IMR-90 (cell line): ENCODE results near the gene PRKAG2. TPM values are rescaled to one million over a fixed set of nuclear protein-coding genes. Genes with fewer than 3 reads are reported as not detected.

ENCODE experiments used
- ATAC-seq: fragments of 200-7000 bp; cut with Tn5 transposase; 2 replicates; pipeline ENCODE4 v1.9.1; 2020; ENCODE audit warnings: low read depth, mild to moderate bottlenecking, moderate library complexity
- BruUV-seq: library from RNA; stranded (reverse); fragments of 400-500 nt; replicated peaks from 2 replicates; lab custom pipeline; 2021; lab: Mats Ljungman, UMichigan
- CTCF ChIA-PET: fragments of 300-600 bp; formaldehyde crosslinking; extraction: SDS; loops from one replicate; lab custom pipeline; 2021; ENCODE audit warnings: antibody characterized with exemption; lab: Yijun Ruan, JAX
- POLR2A ChIA-PET: fragments of 300-600 bp; sonication (Branson Sonifier 250); formaldehyde crosslinking; loops from one replicate; lab custom pipeline; 2022; ENCODE audit warnings: antibody characterized with exemption; ENCODE audit not compliant: unreplicated experiment; lab: Charles Lee
- DNase-seq: peaks from one replicate; pipeline ENCODE4 v3.0.0; 2013
- H2AFZ ChIP-seq: replicated peaks from 2 replicates; pipeline ENCODE3; 2013; ENCODE audit warnings: low read length, mild to moderate bottlenecking; ENCODE audit not compliant: poor library complexity
- H2AK5ac ChIP-seq: 2 replicates; pipeline ENCODE4 v1.6.1; 2013; ENCODE audit warnings: low read depth, low read length, inconsistent platforms
- H2AK9ac ChIP-seq: replicated peaks from 2 replicates; pipeline ENCODE3; 2013; ENCODE audit warnings: mild to moderate bottlenecking, low read depth, low read length, moderate library complexity; ENCODE audit not compliant: poor library complexity
- H2BK120ac ChIP-seq: 2 replicates; pipeline ENCODE4 v1.6.1; 2013; ENCODE audit warnings: low read depth, low read length, inconsistent platforms
- H2BK15ac ChIP-seq: 3 replicates; pipeline ENCODE4 v1.6.1; 2013; ENCODE audit warnings: low read depth, low read length, inconsistent platforms
- H2BK20ac ChIP-seq: 2 replicates; pipeline ENCODE4 v1.6.1; 2013; ENCODE audit warnings: low read depth, mild to moderate bottlenecking, inconsistent platforms, low read length, moderate library complexity
- H2BK5ac ChIP-seq: 2 replicates; pipeline ENCODE4 v1.6.1; 2013; ENCODE audit warnings: mild to moderate bottlenecking, low read depth, low read length, inconsistent platforms; ENCODE audit not compliant: poor library complexity, severe bottlenecking
- H3K14ac ChIP-seq: replicated peaks from 2 replicates; pipeline ENCODE4 v1.6.1; 2013; ENCODE audit warnings: low read depth, low read length, inconsistent platforms
- H3K18ac ChIP-seq: 2 replicates; pipeline ENCODE4 v1.6.1; 2013; ENCODE audit warnings: low read depth, low read length, control low read depth
- H3K23ac ChIP-seq: 2 replicates; pipeline ENCODE4 v1.6.1; 2013; ENCODE audit warnings: low read depth, low read length, inconsistent platforms
- H3K27ac ChIP-seq: 2 replicates; pipeline ENCODE4 v1.5.1; 2013; ENCODE audit warnings: mild to moderate bottlenecking, control low read depth, low read length; ENCODE audit not compliant: insufficient read depth
- H3K27me3 ChIP-seq: 2 replicates; pipeline ENCODE4 v1.6.1; 2013; ENCODE audit warnings: low read length; ENCODE audit not compliant: control insufficient read depth, insufficient read depth
- H3K36me3 ChIP-seq: 2 replicates; pipeline ENCODE4 v1.6.1; 2013; ENCODE audit warnings: low read length, mixed read lengths; ENCODE audit not compliant: control insufficient read depth, insufficient read depth
- H3K4ac ChIP-seq: 2 replicates; pipeline ENCODE4 v1.6.1; 2013; ENCODE audit warnings: low read depth, low read length, inconsistent platforms
- H3K4me1 ChIP-seq: 2 replicates; pipeline ENCODE4 v1.6.1; 2013; ENCODE audit warnings: low read length, mixed read lengths; ENCODE audit not compliant: control insufficient read depth, insufficient read depth
- H3K4me2 ChIP-seq: 2 replicates; pipeline ENCODE4 v1.6.1; 2013; ENCODE audit warnings: low read depth, mild to moderate bottlenecking, control low read depth, low read length, moderate library complexity
- H3K4me3 ChIP-seq: 2 replicates; pipeline ENCODE4 v1.5.1; 2013; ENCODE audit warnings: low read depth, mild to moderate bottlenecking, control low read depth, low read length, moderate library complexity; ENCODE audit not compliant: insufficient read depth
- H3K56ac ChIP-seq: 2 replicates; pipeline ENCODE4 v1.6.1; 2013; ENCODE audit warnings: low read length, inconsistent platforms; ENCODE audit not compliant: insufficient read depth; ENCODE audit errors: extremely low read depth
- H3K79me1 ChIP-seq, 2 experiments: 2 replicates each; pipeline ENCODE4 v1.6.1; 2013; ENCODE audit warnings: low read length in 2 of 2, inconsistent platforms in 1 of 2, low read depth in 1 of 2
- H3K9ac ChIP-seq: 2 replicates; pipeline ENCODE4 v1.6.1; 2013; ENCODE audit warnings: low read depth, low read length, control low read depth
- H3K9me1 ChIP-seq: 2 replicates; pipeline ENCODE4 v1.6.1; 2013; ENCODE audit warnings: low read length, inconsistent platforms; ENCODE audit not compliant: insufficient read depth
- H3K9me3 ChIP-seq: 2 replicates; pipeline ENCODE4 v1.6.1; 2013; ENCODE audit warnings: low read length; ENCODE audit not compliant: control insufficient read depth, insufficient read depth
- H4K20me1 ChIP-seq: 2 replicates; pipeline ENCODE4 v1.6.1; 2013; ENCODE audit warnings: low read length, inconsistent platforms; ENCODE audit not compliant: insufficient read depth
- H4K5ac ChIP-seq: 2 replicates; pipeline ENCODE4 v1.6.1; 2013; ENCODE audit warnings: mild to moderate bottlenecking, low read depth, low read length, control low read depth
- H4K8ac ChIP-seq, 2 experiments: 2 replicates each; pipeline ENCODE4 v1.6.1; 2013; ENCODE audit warnings: low read depth in 2 of 2, low read length in 2 of 2, control low read depth in 1 of 2, inconsistent platforms in 1 of 2
- H4K91ac ChIP-seq: 2 replicates; pipeline ENCODE4 v1.6.1; 2013; ENCODE audit warnings: low read depth, low read length, inconsistent platforms; ENCODE audit not compliant: insufficient read depth
- CHD1 ChIP-seq: IDR thresholded peaks from 2 replicates; pipeline ENCODE4 v1.6.1; 2012; ENCODE audit warnings: low read depth, low read length, improper control_type of control experiment
- CTCF ChIP-seq: conservative IDR thresholded peaks from 2 replicates; pipeline ENCODE4 v1.5.1; 2012; ENCODE audit warnings: mild to moderate bottlenecking, low read depth, low read length, improper control_type of control experiment
- FOS ChIP-seq: fragments of 150-350 bp; IDR thresholded peaks from 2 replicates; pipeline ENCODE4 v1.6.1; 2016; ENCODE audit warnings: low read depth, low read length
- MAFK ChIP-seq: IDR thresholded peaks from 2 replicates; pipeline ENCODE4 v1.6.1; 2012; ENCODE audit warnings: low read depth, low read length, improper control_type of control experiment
- MAZ ChIP-seq: IDR thresholded peaks from 2 replicates; pipeline ENCODE4 v1.6.1; 2012; ENCODE audit warnings: low read depth, mild to moderate bottlenecking, low read length, improper control_type of control experiment, moderate library complexity, borderline replicate concordance
- MXI1 ChIP-seq: IDR thresholded peaks from 2 replicates; pipeline ENCODE4 v1.6.1; 2012; ENCODE audit warnings: low read depth, mild to moderate bottlenecking, low read length, moderate library complexity, borderline replicate concordance
- NFE2L2 ChIP-seq: fragments of 150-350 bp; IDR thresholded peaks from 2 replicates; pipeline ENCODE4 v1.6.1; 2016; ENCODE audit warnings: low read depth, mild to moderate bottlenecking, low read length
- RAD21 ChIP-seq: IDR thresholded peaks from 2 replicates; pipeline ENCODE4 v1.6.1; 2012; ENCODE audit warnings: low read length, improper control_type of control experiment
- RCOR1 ChIP-seq: IDR thresholded peaks from 2 replicates; pipeline ENCODE4 v1.6.1; 2012; ENCODE audit warnings: mild to moderate bottlenecking, low read length, improper control_type of control experiment; ENCODE audit not compliant: insufficient replicate concordance
- RFX5 ChIP-seq: IDR thresholded peaks from 2 replicates; pipeline ENCODE4 v1.8.0; 2012; ENCODE audit warnings: low read depth, mild to moderate bottlenecking, low read length, moderate library complexity
- SMC3 ChIP-seq: fragments of 150-350 bp; IDR thresholded peaks from 2 replicates; pipeline ENCODE4 v1.6.1; 2016; ENCODE audit warnings: low read depth, mild to moderate bottlenecking, antibody characterized with exemption, low read length, moderate library complexity
- WGBS, 2 experiments: methylation state at CpG; one replicate each; pipeline versions ENCODE4 v1.1.5 to v1.1.7; 2013; ENCODE audit warnings: missing lambda C conversion rate in 2 of 2; ENCODE audit not compliant: insufficient read length in 1 of 2; ENCODE audit errors: extremely low coverage in 2 of 2; 5-methylcytosine and 5-hydroxymethylcytosine counted together
- dilution Hi-C: fragments of 300-500 bp; cut with HindIII; formaldehyde crosslinking; loops from one replicate; pipeline ENCODE4 v1.14.3; 2018; ENCODE audit warnings: low sequenced_read_pairs; ENCODE audit not compliant: unreplicated experiment
- in situ Hi-C: fragments of 300-500 bp; cut with MboI; formaldehyde crosslinking; loops from 3 replicates; pipeline ENCODE4 v1.14.3; 2019; ENCODE audit warnings: low sequenced_read_pairs, inconsistent platforms, mixed read lengths
- intact Hi-C: fragments of 100-400 bp; cut with micrococcal nuclease; formaldehyde crosslinking; loops from 2 replicates; pipeline ENCODE4 v1.10.0; 2022
- polyA plus RNA-seq, 3 experiments: library from polyadenylated mRNA; depleted of rRNA; stranded (reverse); fragments of >200 nt; gene quantifications; 2 replicates each; pipeline ENCODE4 v1.2.3, GENCODE V29; 2012; ENCODE audit warnings: low replicate concordance in 1 of 3
- total RNA-seq: library from RNA; depleted of rRNA; stranded (reverse); fragments of >200 nt; gene quantifications from 2 replicates; pipeline ENCODE4 v1.2.3, GENCODE V29; 2012
- TF ChIP-seq, protein P1 (sequence below): fragments of 150-350 bp; IDR thresholded peaks from 2 replicates; pipeline ENCODE4 v1.6.1; 2016; ENCODE audit warnings: low read depth, mild to moderate bottlenecking, low read length, moderate library complexity, borderline replicate concordance

The PRKAG2 gene
- total and polyA plus RNA-seq, 2 of the 4 experiments (the other 2 are of a cell fraction), result 15.4 to 21.6 TPM

DNA sequence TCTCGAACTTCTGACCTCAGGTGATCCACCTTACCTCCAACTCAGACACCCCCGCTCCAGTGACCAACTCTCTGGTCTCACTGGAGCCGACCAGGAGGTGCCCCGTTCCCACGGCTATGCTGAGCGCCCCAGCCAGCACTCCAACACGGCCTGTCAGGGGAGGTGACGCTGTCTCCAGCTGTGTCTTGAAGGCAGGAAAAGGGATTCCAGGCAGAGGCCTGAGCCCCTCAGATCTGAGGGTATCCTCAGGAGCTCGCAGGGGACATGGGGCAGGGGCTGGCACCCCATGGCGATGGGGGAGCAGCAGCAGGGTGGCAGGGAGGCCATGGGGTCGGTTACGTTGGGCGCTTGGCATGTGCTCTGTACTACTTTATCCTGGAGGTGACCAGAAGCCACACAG, 262.9 kb downstream of the PRKAG2 start:
- Histone ChIP-seq H3K56ac (no peak overlapping the region), H3K9me3 (no peaks in the 10 kb centered on the region), H3K23ac (no peak overlapping the region), H4K8ac (no peak overlapping the region), H3K4me2 (no peak overlapping the region), H4K20me1 (peaks cover 34% of the 10 kb centered on the region), H2AK9ac (no peak overlapping the region), H3K14ac (no peak overlapping the region), H3K9ac (no peak overlapping the region), H3K18ac (no peak overlapping the region), H3K27ac (no peak overlapping the region), H2BK15ac (no peak overlapping the region), H3K79me1 (peaks cover 31 to 58% of the 10 kb centered on the region in 2 experiments), H3K9me1 (peaks cover 23% of the 10 kb centered on the region), H4K5ac (no peak overlapping the region), H2AFZ (no peak overlapping the region), H3K36me3 (no peaks in the 10 kb centered on the region), H2BK5ac (no peak overlapping the region), H2BK120ac (no peak overlapping the region), H3K4me1 (no peaks in the 10 kb centered on the region), H3K27me3 (no peaks in the 10 kb centered on the region), H3K4me3 (no peak overlapping the region), H3K4ac (no peak overlapping the region), H4K91ac (no peak overlapping the region), H2BK20ac (no peak overlapping the region), H2AK5ac (no peak overlapping the region)
- dilution Hi-C loops, result no loop called here
- intact Hi-C loops, result no loop called here
- 90% methylated on average over 12 of the region's 13 CpGs; no CpG with 5 or more reads in 1 of the 2 experiments for WGBS, 2 experiments
- in situ Hi-C loops, result no loop called here
- TF ChIP-seq MXI1, result no peak
- TF ChIP-seq MAZ, result no peak
- TF ChIP-seq NFE2L2, result no peak
- no peak for TF ChIP-seq RFX5
- no peak for TF ChIP-seq CHD1
- TF ChIP-seq CTCF, result no peak
- TF ChIP-seq, protein P1, sequence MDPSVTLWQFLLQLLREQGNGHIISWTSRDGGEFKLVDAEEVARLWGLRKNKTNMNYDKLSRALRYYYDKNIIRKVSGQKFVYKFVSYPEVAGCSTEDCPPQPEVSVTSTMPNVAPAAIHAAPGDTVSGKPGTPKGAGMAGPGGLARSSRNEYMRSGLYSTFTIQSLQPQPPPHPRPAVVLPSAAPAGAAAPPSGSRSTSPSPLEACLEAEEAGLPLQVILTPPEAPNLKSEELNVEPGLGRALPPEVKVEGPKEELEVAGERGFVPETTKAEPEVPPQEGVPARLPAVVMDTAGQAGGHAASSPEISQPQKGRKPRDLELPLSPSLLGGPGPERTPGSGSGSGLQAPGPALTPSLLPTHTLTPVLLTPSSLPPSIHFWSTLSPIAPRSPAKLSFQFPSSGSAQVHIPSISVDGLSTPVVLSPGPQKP, result no peak
- no peak for TF ChIP-seq RCOR1
- no peak for TF ChIP-seq RAD21
- TF ChIP-seq MAFK, result no peak
- TF ChIP-seq SMC3, result no peak
- no peak for TF ChIP-seq FOS
- ChIA-PET POLR2A (no interaction called here), CTCF (no interaction called here)
- ATAC-seq, result no peak
- no peak for DNase-seq
- BruUV-seq, result no TSS peak
